GM12892 (cell line): ENCODE results near the gene STK32B.

ENCODE experiments used
- POLR2A ChIP-seq: IDR thresholded peaks from 2 replicates; pipeline ENCODE4 v1.6.1; 2011; ENCODE audit warnings: low read depth, low read length, control low read depth
- POLR2AphosphoS5 ChIP-seq: IDR thresholded peaks from 2 replicates; pipeline ENCODE4 v1.6.1; 2011; ENCODE audit warnings: low read depth, low read length, control low read depth
- TAF1 ChIP-seq: IDR thresholded peaks from 2 replicates; pipeline ENCODE4 v1.6.1; 2011; ENCODE audit warnings: low read depth, mild to moderate bottlenecking, control low read depth, low read length, borderline replicate concordance

DNA sequence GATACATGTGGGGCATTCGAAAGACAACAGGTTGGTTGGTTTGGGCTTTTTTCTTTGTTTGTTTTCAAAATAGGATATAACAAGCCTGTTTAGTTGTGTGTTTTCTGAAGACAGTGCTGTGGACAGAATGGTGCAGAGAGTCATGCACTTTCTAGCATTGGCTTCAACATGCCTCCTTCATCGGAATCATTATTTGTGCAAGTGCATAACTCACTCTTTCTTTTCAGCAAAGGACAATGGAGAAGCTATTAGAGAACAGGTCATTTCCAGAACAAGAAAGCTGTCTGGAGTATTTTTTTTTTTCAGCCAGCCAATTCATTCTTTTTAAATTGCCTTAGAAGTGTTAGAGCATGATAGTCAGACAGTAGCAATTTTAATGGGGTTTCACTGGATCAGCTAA lies 225.8 kb downstream of the STK32B start:
- TF ChIP-seq POLR2A (no peak), POLR2AphosphoS5 (no peak), TAF1 (no peak)
